ENCODE data around the gene SCNN1A. TPM values are rescaled to one million over a fixed set of nuclear protein-coding genes. Genes with fewer than 3 reads are reported as not detected.

SCNN1A gene
- total RNA-seq, 1 donor from 2014 or later, result 55.2 TPM

DNA sequence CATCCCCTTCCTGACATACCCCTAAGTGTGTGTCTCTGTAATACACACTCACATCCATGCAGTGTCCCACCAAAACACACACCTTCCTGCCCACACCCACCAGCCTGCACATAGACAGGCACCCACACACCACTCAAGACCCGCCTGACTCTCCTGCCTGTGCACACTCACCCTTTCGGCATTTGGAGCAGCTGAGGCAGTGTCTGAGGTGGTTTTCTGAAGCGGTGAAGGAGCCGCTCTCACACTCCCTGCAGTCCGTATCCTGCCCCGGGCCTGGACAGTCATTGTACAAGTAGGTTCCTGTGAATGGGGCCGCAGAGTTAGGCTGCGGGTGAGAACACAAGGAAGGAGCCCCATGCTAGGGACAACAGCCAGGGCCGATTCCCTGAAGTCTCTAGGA is 41.8 kb downstream of the SCNN1A start:
- Histone ChIP-seq H3K4me1 (peaks cover 56% of the 10 kb centered on the region), H3K27ac (peak overlapping the region; percentile 99), H3K4me3 (no peak overlapping the region), H3K27me3 (no peaks in the 10 kb centered on the region), H3K36me3 (peaks cover 0 to 55% of the 10 kb centered on the region in 2 donors), H3K9me3 (no peaks in the 10 kb centered on the region)
- intact Hi-C loops (cut with DNase I), result loop anchor here (5.0 kb wide), 1 partner anchor 129 kb away; no protein-coding TSS in a partner anchor
- no peak for TF ChIP-seq POLR2A (IDR thresholded peaks at IDR 0.05)
- TF ChIP-seq, protein P1, sequence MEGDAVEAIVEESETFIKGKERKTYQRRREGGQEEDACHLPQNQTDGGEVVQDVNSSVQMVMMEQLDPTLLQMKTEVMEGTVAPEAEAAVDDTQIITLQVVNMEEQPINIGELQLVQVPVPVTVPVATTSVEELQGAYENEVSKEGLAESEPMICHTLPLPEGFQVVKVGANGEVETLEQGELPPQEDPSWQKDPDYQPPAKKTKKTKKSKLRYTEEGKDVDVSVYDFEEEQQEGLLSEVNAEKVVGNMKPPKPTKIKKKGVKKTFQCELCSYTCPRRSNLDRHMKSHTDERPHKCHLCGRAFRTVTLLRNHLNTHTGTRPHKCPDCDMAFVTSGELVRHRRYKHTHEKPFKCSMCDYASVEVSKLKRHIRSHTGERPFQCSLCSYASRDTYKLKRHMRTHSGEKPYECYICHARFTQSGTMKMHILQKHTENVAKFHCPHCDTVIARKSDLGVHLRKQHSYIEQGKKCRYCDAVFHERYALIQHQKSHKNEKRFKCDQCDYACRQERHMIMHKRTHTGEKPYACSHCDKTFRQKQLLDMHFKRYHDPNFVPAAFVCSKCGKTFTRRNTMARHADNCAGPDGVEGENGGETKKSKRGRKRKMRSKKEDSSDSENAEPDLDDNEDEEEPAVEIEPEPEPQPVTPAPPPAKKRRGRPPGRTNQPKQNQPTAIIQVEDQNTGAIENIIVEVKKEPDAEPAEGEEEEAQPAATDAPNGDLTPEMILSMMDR (IDR thresholded peaks at IDR 0.05), result no peak
- no peak for TF ChIP-seq POLR2AphosphoS5 (IDR thresholded peaks at IDR 0.05; ENCODE audit: insufficient read depth in 1 of 2, low read depth in 1 of 2)
- no peak for DNase-seq (ENCODE audit: extremely low spot score in 2 of 2)

DNA sequence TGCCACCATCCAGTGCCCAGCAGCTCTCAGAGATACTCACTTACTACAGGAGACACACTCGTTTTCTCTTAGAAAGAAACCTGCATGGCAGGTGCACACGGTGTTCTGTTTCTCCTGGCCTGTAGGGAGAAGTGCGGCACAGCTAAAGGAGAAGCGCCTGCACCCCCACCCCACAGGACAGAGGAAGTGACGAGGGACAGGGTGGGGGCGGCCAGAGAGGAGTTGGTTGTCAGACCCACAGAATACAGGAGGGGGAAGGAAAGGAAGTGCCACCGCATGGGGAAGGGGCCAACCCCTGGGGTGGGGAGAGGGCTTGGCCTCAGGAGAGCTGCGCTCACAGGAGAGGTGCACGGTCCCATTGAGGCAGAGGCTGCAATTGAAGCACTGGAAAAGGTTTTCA is 42.3 kb downstream of the SCNN1A start:
- Histone ChIP-seq H3K4me1 (peaks cover 55% of the 10 kb centered on the region), H3K36me3 (peaks cover 0 to 60% of the 10 kb centered on the region in 2 donors), H3K9me3 (no peaks in the 10 kb centered on the region), H3K27me3 (no peaks in the 10 kb centered on the region), H3K27ac (peak overlapping the region; percentile 2), H3K4me3 (no peak overlapping the region)
- intact Hi-C loops (cut with DNase I), result loop anchor here (5.0 kb wide), 1 partner anchor 129 kb away; no protein-coding TSS in a partner anchor
- DNase-seq (ENCODE audit: extremely low spot score in 2 of 2), result no peak
- TF ChIP-seq POLR2A (IDR thresholded peaks at IDR 0.05), result no peak

DNA sequence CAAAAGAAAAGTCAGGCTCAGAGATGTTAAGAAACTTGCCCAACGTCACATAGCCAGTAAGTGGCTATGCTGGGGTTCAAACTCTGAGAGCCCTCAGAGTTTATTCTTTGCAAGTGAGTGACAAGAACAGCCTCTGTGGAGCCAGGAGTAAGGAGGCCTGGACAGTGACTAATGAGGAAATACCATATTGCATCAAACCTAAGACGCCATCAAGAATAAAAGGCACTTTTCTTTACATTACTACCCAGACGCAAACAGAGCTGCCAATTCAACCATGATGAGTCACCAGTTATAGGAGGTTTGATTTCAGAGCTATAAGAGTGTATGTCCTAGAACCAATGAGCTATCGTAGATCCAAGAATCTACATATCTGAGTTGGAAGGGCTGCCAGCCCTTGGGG is 42.9 kb downstream of the SCNN1A start:
- peaks cover 55% of the 10 kb centered on the region for H3K4me1 ChIP-seq
- intact Hi-C loops (cut with DNase I), result loop anchor here (5.0 kb wide), 1 partner anchor 130 kb away; no protein-coding TSS in a partner anchor
- H3K4me3 ChIP-seq, result no peak overlapping the region
- DNase-seq (ENCODE audit: extremely low spot score in 2 of 2), result no peak
- H3K9me3 ChIP-seq, result no peaks in the 10 kb centered on the region
- peaks cover 0 to 66% of the 10 kb centered on the region in 2 donors for H3K36me3 ChIP-seq
- H3K27ac ChIP-seq, result peak overlapping the region; percentile 2
- TF ChIP-seq POLR2AphosphoS5 (IDR thresholded peaks at IDR 0.05; ENCODE audit: insufficient read depth in 1 of 2, low read depth in 1 of 2) (no peak), POLR2A (IDR thresholded peaks at IDR 0.05) (no peak)
- TF ChIP-seq, protein P1 (IDR thresholded peaks at IDR 0.05), result no peak
- H3K27me3 ChIP-seq, result no peaks in the 10 kb centered on the region

DNA sequence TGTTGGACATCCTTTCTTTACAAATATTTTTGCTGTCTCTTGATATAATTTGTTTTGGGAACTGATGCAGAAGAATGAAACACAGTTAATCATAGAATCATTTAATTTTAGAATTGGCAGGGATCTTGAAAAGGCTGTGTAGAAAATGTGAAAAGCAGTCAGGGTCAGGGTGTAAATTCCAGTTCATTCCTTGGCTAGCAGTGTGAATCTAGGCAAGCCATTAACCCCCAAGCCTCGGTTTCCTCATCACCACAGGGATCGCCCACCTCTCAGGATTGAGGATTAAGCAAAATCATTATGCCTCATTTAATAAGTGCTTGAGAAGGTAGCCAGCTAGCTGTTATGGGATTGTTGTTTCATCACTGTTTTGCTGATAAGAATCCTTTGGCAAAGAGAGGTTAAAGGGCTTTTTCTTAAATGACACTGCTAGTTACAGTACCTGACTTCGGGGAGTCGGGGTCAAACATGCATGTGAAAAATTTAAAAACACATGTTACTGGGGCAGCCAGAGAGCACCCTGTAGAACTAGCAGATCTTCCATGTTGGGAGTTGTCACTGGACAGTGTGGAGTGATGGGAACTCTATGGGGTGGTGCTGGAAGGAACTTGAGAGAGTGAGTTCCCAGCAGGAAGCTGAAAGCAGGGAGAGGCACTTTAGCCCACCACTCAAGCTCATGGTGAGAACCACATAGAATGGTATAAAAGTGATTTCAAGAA is 44.2 kb downstream of the SCNN1A start:
- TF ChIP-seq POLR2AphosphoS5 (IDR thresholded peaks at IDR 0.05; ENCODE audit: insufficient read depth in 1 of 2, low read depth in 1 of 2) (no peak), POLR2A (IDR thresholded peaks at IDR 0.05) (no peak)
- TF ChIP-seq, protein P1 (IDR thresholded peaks at IDR 0.05), result no peak
- DNase-seq (ENCODE audit: extremely low spot score in 2 of 2), result no peak
- Histone ChIP-seq H3K4me3 (no peak overlapping the region), H3K27ac (peak overlapping the region; percentile 38), H3K4me1 (peaks cover 59% of the 10 kb centered on the region), H3K36me3 (peaks cover 0 to 66% of the 10 kb centered on the region in 2 donors), H3K9me3 (no peaks in the 10 kb centered on the region), H3K27me3 (no peaks in the 10 kb centered on the region)
- intact Hi-C loops (cut with DNase I), result loop anchor here (5.0 kb wide), 1 partner anchor 131 kb away; no protein-coding TSS in a partner anchor

DNA sequence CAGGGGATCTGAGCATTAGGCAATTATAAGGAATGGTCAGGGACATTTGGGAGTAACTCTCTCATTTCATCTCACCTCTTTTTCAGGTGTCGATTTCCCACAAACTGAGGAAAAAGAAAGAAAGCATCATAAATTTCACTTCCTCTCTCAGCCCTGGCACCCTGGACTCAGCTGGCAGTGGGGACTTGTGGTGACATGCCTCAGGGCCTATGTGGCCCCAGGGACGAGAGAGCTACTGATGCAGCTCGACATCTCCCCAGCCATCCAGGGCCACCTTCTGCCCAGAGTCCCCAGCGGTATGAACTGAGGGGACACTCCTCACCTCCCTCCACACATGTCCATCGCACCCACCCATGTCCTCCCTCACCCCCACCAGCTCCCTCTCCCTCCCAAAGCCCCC is 45.2 kb downstream of the SCNN1A start:
- H3K27ac ChIP-seq, result peak overlapping the region; percentile 38
- no peak for DNase-seq (ENCODE audit: extremely low spot score in 2 of 2)
- H3K9me3 ChIP-seq, result no peaks in the 10 kb centered on the region
- H3K4me1 ChIP-seq, result peaks cover 60% of the 10 kb centered on the region
- intact Hi-C loops (cut with DNase I), result loop anchor here (5.0 kb wide), 1 partner anchor 132 kb away; no protein-coding TSS in a partner anchor
- TF ChIP-seq POLR2A (IDR thresholded peaks at IDR 0.05), result no peak
- TF ChIP-seq, protein P1 (IDR thresholded peaks at IDR 0.05), result no peak
- TF ChIP-seq POLR2AphosphoS5 (IDR thresholded peaks at IDR 0.05; ENCODE audit: insufficient read depth in 1 of 2, low read depth in 1 of 2), result no peak
- peaks cover 0 to 66% of the 10 kb centered on the region in 2 donors for H3K36me3 ChIP-seq
- H3K4me3 ChIP-seq, result no peak overlapping the region
- no peaks in the 10 kb centered on the region for H3K27me3 ChIP-seq
